Hepatocyte (in vitro differentiated cells): Measurements from ENCODE around the gene ZMYND10.

Source experiments
- CTCF ChIP-seq: fragments of 200-600 bp; sonication (generic); IDR thresholded peaks from 2 replicates; pipeline ENCODE4 v1.5.1; 2016; ENCODE audit warnings: antibody characterized with exemption, mild to moderate bottlenecking; ENCODE audit not compliant: poor library complexity
- EZH2 ChIP-seq: fragments of 200-600 bp; sonication (generic); IDR thresholded peaks from 2 replicates; pipeline ENCODE4 v1.6.1; 2016; ENCODE audit warnings: antibody characterized with exemption, mild to moderate bottlenecking, borderline replicate concordance

GRCh38 chr3:50336452-50337174 is 8.9 kb downstream of the ZMYND10 start:
- TF ChIP-seq CTCF, result no peak
- TF ChIP-seq EZH2, result no peak
